Measurements from ENCODE around the gene PCDHB15.

- TF ChIP-seq CTCF (IDR thresholded peaks at IDR 0.05) (no peak), POLR2A (IDR thresholded peaks at IDR 0.05) (no peak)
Measured at GRCh38 chr5:141269195-141269594, 24.0 kb downstream of the PCDHB15 start.
